Stimulated activated CD8-positive, alpha-beta memory T cell treated with anti-CD3 and anti-CD28 coated beads, Interleukin-7, amount 100 ng/mL, for 1 hour (primary cell): ENCODE measurements around the gene VMP1.

ENCODE experiments used
- DNase-seq, 2 donors: peaks; one replicate each; pipeline ENCODE4 v3.0.0-alpha.2; 2020; ENCODE audit warnings: low read depth in 2 of 2

VMP1 gene

GRCh38 chr17:59711936-59712335 is 4.5 kb downstream of the VMP1 start:
- DNase-seq, result no peak

- DNase-seq, result no peak
These were observed 5.4 kb downstream of the VMP1 start for GRCh38 chr17:59712862-59713261.

GRCh38 chr17:59714255-59714654 is 6.8 kb downstream of the VMP1 start:
- DNase-seq, result no peak

- DNase-seq, result no peak
These were observed 9.0 kb downstream of the VMP1 start for GRCh38 chr17:59716427-59716826.

- DNase-seq, result no peak
These were observed 12.1 kb downstream of the VMP1 start for GRCh38 chr17:59719526-59719925.

- no peak for DNase-seq
These were observed 15.2 kb downstream of the VMP1 start for GRCh38 chr17:59722623-59723022.

- DNase-seq, result no peak
These were observed 15.6 kb downstream of the VMP1 start for GRCh38 chr17:59723041-59723440.

- no peak for DNase-seq
These were observed 16.2 kb downstream of the VMP1 start for GRCh38 chr17:59723607-59724006.

- no peak for DNase-seq
These were observed 18.2 kb downstream of the VMP1 start for GRCh38 chr17:59725691-59726090.

- DNase-seq, result no peak
These were observed 20.5 kb downstream of the VMP1 start for GRCh38 chr17:59727817-59728533.

- no peak for DNase-seq
These were observed 22.9 kb downstream of the VMP1 start for GRCh38 chr17:59730268-59730834.

GRCh38 chr17:59733697-59734096 is 26.2 kb downstream of the VMP1 start:
- no peak for DNase-seq

GRCh38 chr17:59734226-59734625 is 26.8 kb downstream of the VMP1 start:
- no peak for DNase-seq

- no peak for DNase-seq
These were observed 29.9 kb downstream of the VMP1 start for GRCh38 chr17:59737324-59737723.

- DNase-seq, result no peak
These were observed 36.4 kb downstream of the VMP1 start for GRCh38 chr17:59743842-59744241.

- no peak for DNase-seq
These were observed 37.6 kb downstream of the VMP1 start for GRCh38 chr17:59745040-59745439.

GRCh38 chr17:59746849-59747445 is 39.5 kb downstream of the VMP1 start:
- DNase-seq, result no peak

GRCh38 chr17:59748591-59748990 is 41.1 kb downstream of the VMP1 start:
- no peak for DNase-seq

- no peak for DNase-seq
These were observed 44.5 kb downstream of the VMP1 start for GRCh38 chr17:59751955-59752413.

GRCh38 chr17:59752446-59752845 is 45.0 kb downstream of the VMP1 start:
- DNase-seq, result no peak

GRCh38 chr17:59752922-59753321 is 45.5 kb downstream of the VMP1 start:
- no peak for DNase-seq

GRCh38 chr17:59753522-59754467 is 46.3 kb downstream of the VMP1 start:
- no peak for DNase-seq
